T-cell (primary cell): ENCODE results near the gene TMEM163. TPM values are rescaled to one million over a fixed set of nuclear protein-coding genes. Genes with fewer than 3 reads are reported as not detected.
A peak's percentile ranks its signal among the peaks of the same experiment; 100 is the strongest.

Experiments used
- ATAC-seq, 4 experiments: fragments of 200-7000 bp in 3 of 4; fragments of 150-1000 bp in 1 of 4; cut with Tn5 transposase; replicated peaks in 1 of 4; 1 replicate in 3 of 4; 2 replicates in 1 of 4; pipeline ENCODE4 v1.10.0; 2021; ENCODE audit warnings: moderate library complexity in 3 of 4, mild to moderate bottlenecking in 2 of 4, moderate number of reproducible peaks in 1 of 4
- CTCF ChIA-PET, 2 donors: fragments of 300-600 bp; sonication (Branson Sonifier 250); formaldehyde crosslinking; loops; one replicate each; lab custom pipeline; 2022; ENCODE audit warnings: antibody characterized with exemption in 2 of 2; lab: Charles Lee
- POLR2A ChIA-PET, 2 donors: fragments of 300-600 bp; sonication (Branson Sonifier 250); formaldehyde crosslinking; loops; one replicate each; lab custom pipeline; 2022; ENCODE audit warnings: antibody characterized with exemption in 2 of 2; lab: Charles Lee
- DNase-seq, 35 experiments: peaks; one replicate each; pipeline versions ENCODE4 v3.0.0 to v3.0.0-alpha.2; 2013 to 2023
- H3K27ac ChIP-seq: one replicate; pipeline ENCODE4 v1.5.1; 2013; ENCODE audit warnings: low read length
- H3K27me3 ChIP-seq, 2 experiments: replicated peaks in 1 of 2; 1 replicate in 1 of 2; 2 replicates in 1 of 2; pipeline versions ENCODE4 v1.6.1 to v1.7.0; 2013; ENCODE audit warnings: low read length in 1 of 2, mixed read lengths in 1 of 2; ENCODE audit not compliant: control insufficient read depth in 2 of 2, insufficient read depth in 2 of 2; ENCODE audit errors: extremely low read depth in 1 of 2
- H3K36me3 ChIP-seq, 2 donors: 1 replicate in 1 of 2; 2 replicates in 1 of 2; pipeline versions ENCODE4 v1.6.1 to v1.7.0; 2013; ENCODE audit warnings: low read length in 1 of 2; ENCODE audit not compliant: control insufficient read depth in 2 of 2, insufficient read depth in 1 of 2; ENCODE audit errors: extremely low read depth in 1 of 2
- H3K4me1 ChIP-seq, 2 experiments: 1 replicate in 1 of 2; 2 replicates in 1 of 2; pipeline versions ENCODE4 v1.6.1 to v1.7.0; 2013; ENCODE audit warnings: low read length in 2 of 2, mixed read lengths in 1 of 2; ENCODE audit not compliant: insufficient read depth in 2 of 2, control insufficient read depth in 1 of 2; ENCODE audit errors: extremely low read depth in 1 of 2
- H3K4me3 ChIP-seq, 2 donors: 1 replicate in 1 of 2; 2 replicates in 1 of 2; pipeline versions ENCODE4 v1.5.1 to v1.7.0; 2013; ENCODE audit warnings: mild to moderate bottlenecking in 2 of 2, low read length in 1 of 2, moderate library complexity in 1 of 2; ENCODE audit not compliant: control insufficient read depth in 1 of 2; ENCODE audit errors: extremely low read depth in 1 of 2
- H3K9me3 ChIP-seq: 2 replicates; pipeline ENCODE4 v1.7.0; 2013
- H3K27ac Mint-ChIP-seq, 2 donors: one replicate each; pipeline ENCODE4 v1.8.0; 2020 to 2021; ENCODE audit warnings: mild to moderate bottlenecking in 2 of 2, mixed read lengths in 2 of 2
- H3K27me3 Mint-ChIP-seq, 2 donors: one replicate each; pipeline ENCODE4 v1.8.0; 2021 to 2022; ENCODE audit warnings: mixed read lengths in 2 of 2
- H3K36me3 Mint-ChIP-seq: one replicate; pipeline ENCODE4 v1.8.0; 2021; ENCODE audit warnings: mixed read lengths
- H3K4me1 Mint-ChIP-seq, 3 donors: one replicate each; pipeline ENCODE4 v1.8.0; 2020 to 2022; ENCODE audit warnings: mixed read lengths in 3 of 3, mild to moderate bottlenecking in 1 of 3
- H3K4me3 Mint-ChIP-seq, 3 donors: one replicate each; pipeline ENCODE4 v1.8.0; 2020 to 2022; ENCODE audit warnings: mild to moderate bottlenecking in 3 of 3, mixed read lengths in 3 of 3, moderate library complexity in 3 of 3
- H3K9me3 Mint-ChIP-seq, 3 donors: one replicate each; pipeline ENCODE4 v1.8.0; 2020 to 2022; ENCODE audit warnings: mixed read lengths in 3 of 3
- WGBS: methylation state at CpG from one replicate; pipeline ENCODE4 v1.1.5; 2013; ENCODE audit warnings: missing lambda C conversion rate; ENCODE audit not compliant: insufficient coverage; 5-methylcytosine and 5-hydroxymethylcytosine counted together
- total RNA-seq, 35 experiments: library from RNA in 6 of 35; stranded (reverse) in 6 of 35; fragments of 120-200 nt in 1 of 35; gene quantifications; one replicate each; pipeline versions ENCODE4 v1.2.1 to v1.2.4 and lab custom pipeline; 2013 to 2026

Gene TMEM163
- total RNA-seq, 5 donors from 2014 or later (not counting 1 experiment from before 2014, with no cell fraction given): 0.18 to 0.73 (median 0.35) TPM

GRCh38 chr2:134718023-134718816, 580 bp downstream of the TMEM163 start:
- H3K27ac Mint-ChIP-seq: no peak overlapping the region
- peak overlapping the region; percentile 72 to 83 (median 74) for H3K4me3 Mint-ChIP-seq
- H3K27me3 Mint-ChIP-seq: peaks cover 57 to 74% of the 10 kb centered on the region in 2 donors
- peaks cover 0 to 32% of the 10 kb centered on the region in 2 experiments for H3K27me3 ChIP-seq
- peaks cover 5 to 13% of the 10 kb centered on the region in 2 experiments for H3K4me1 ChIP-seq
- no peaks in the 10 kb centered on the region for H3K36me3 ChIP-seq
- H3K27ac ChIP-seq: no peak overlapping the region
- CTCF ChIA-PET: no interaction called here
- no peaks in the 10 kb centered on the region for H3K9me3 Mint-ChIP-seq
- DNase-seq (peak in 9 of 35 experiments; percentile 3 to 29 (median 17)), ATAC-seq (peak; percentile 51 to 57 (median 56))
- H3K4me3 ChIP-seq: peak overlapping the region; percentile 26 to 62
- H3K4me1 Mint-ChIP-seq: peaks cover 22 to 42% (median 31%) of the 10 kb centered on the region in 3 donors
- H3K9me3 ChIP-seq: no peaks in the 10 kb centered on the region
- POLR2A ChIA-PET: no interaction called here
- H3K36me3 Mint-ChIP-seq: no peaks in the 10 kb centered on the region
- 3% methylated on average over 91 of the region's 91 CpGs for WGBS

- Mint-ChIP-seq H3K27me3 (peaks cover 56 to 68% of the 10 kb centered on the region in 2 donors), H3K27ac (no peak overlapping the region), H3K4me1 (peaks cover 22 to 42% (median 31%) of the 10 kb centered on the region in 3 donors), H3K4me3 (peak overlapping the region; percentile 72 to 83 (median 74)), H3K9me3 (no peaks in the 10 kb centered on the region), H3K36me3 (no peaks in the 10 kb centered on the region)
- Histone ChIP-seq H3K4me3 (peak overlapping the region; percentile 26 to 62), H3K9me3 (no peaks in the 10 kb centered on the region), H3K27ac (no peak overlapping the region), H3K36me3 (no peaks in the 10 kb centered on the region), H3K4me1 (peaks cover 5 to 13% of the 10 kb centered on the region in 2 experiments), H3K27me3 (peaks cover 0 to 35% of the 10 kb centered on the region in 2 experiments)
- POLR2A ChIA-PET: no interaction called here
- ATAC-seq (no peak), DNase-seq (no peak)
- WGBS: 47% methylated on average over 19 of the region's 24 CpGs
- CTCF ChIA-PET: interaction anchor here in 1 of 2 donors (1.0 kb wide), 1 partner anchor 14 kb away, joined by 3 read pairs; no protein-coding TSS in a partner anchor
Measured at GRCh38 chr2:134717286-134718022, 1.3 kb downstream of the TMEM163 start.

DNA sequence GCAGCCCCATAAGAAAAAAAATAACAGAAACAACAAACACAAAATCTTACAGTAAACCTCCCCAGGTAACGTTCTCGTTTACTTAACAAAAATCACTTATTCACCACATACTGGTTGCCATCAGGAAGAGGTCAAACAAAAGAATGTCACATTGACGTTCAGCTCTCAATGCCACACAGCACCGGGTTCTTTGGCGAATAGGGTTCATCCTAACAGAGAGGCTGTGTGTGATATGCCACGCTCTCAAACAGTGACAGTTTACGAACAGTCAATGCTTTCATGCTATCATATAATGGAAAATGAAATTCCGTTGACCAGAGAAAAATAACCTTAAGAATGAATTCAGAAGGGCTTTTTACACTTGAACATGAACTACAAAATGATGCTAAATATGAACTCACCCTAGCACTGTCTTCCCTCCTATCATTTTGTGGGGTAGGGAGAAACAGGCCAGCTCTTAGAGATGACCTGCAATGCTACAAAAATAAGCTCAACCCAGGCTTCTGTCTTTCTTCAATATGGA, 2.0 kb downstream of the TMEM163 start:
- H3K9me3 ChIP-seq: no peaks in the 10 kb centered on the region
- 69% methylated on average over 3 of the region's 8 CpGs for WGBS
- CTCF ChIA-PET: interaction anchor here in 1 of 2 donors (1.0 kb wide), 1 partner anchor 13 kb away, joined by 3 read pairs; no protein-coding TSS in a partner anchor

DNA sequence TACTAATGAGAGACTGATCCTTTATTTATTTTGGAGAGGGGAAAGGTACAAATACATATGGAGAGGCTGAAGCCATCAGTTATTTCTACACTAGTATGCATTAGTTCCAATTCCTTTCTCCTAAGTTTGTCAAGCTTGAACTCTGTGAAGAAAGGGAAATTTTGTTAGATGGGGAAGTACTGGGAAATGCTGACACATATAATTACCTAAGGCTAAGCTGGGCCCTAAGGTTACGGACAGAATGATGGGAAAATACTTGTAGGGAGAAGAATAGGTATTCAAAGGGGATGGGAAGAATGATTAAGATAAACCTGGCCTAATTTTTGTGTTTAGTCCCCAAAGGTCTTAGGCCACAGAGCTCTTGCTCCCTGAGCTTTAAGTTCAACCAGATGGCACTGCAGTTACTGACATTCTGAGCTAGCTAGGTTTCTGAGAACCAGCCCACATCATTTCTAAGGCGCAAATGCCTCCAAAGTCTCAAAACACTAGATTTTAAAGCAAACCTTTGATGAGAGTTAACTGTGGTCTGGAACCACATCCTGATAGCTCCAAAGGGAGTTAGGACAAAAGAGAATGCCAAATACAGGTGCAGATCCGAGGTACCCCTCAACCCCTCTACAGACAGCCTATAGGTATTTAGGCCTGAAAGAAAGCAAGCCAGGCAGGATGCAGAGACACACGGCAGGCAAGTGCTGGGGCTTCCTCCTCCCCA, 2.7 kb downstream of the TMEM163 start:
- POLR2A ChIA-PET: no interaction called here

More for the DNA sequence above, 2.0 kb downstream of the TMEM163 start:
- Histone ChIP-seq H3K27ac (no peak overlapping the region), H3K36me3 (no peaks in the 10 kb centered on the region), H3K27me3 (peaks cover 0 to 35% of the 10 kb centered on the region in 2 experiments), H3K4me3 (no peak overlapping the region), H3K4me1 (peaks cover 5 to 13% of the 10 kb centered on the region in 2 experiments)
- Mint-ChIP-seq H3K9me3 (no peaks in the 10 kb centered on the region), H3K4me3 (peak overlapping the region; percentile 72 to 83 (median 74)), H3K27ac (no peak overlapping the region), H3K4me1 (peaks cover 22 to 42% (median 31%) of the 10 kb centered on the region in 3 donors), H3K36me3 (no peaks in the 10 kb centered on the region), H3K27me3 (peaks cover 50 to 63% of the 10 kb centered on the region in 2 donors)
- ATAC-seq: no peak
- POLR2A ChIA-PET: no interaction called here
- DNase-seq: no peak

GRCh38 chr2:134714228-134714627, 4.6 kb downstream of the TMEM163 start:
- Histone ChIP-seq H3K4me1 (peaks cover 5 to 11% of the 10 kb centered on the region in 2 experiments), H3K27me3 (peaks cover 0 to 28% of the 10 kb centered on the region in 2 experiments), H3K36me3 (no peaks in the 10 kb centered on the region), H3K4me3 (no peak overlapping the region), H3K9me3 (no peaks in the 10 kb centered on the region), H3K27ac (no peak overlapping the region)
- 0% methylated on average over 1 of the region's 2 CpGs for WGBS
- H3K9me3 Mint-ChIP-seq: no peaks in the 10 kb centered on the region
- H3K4me3 Mint-ChIP-seq: no peak overlapping the region
- H3K27me3 Mint-ChIP-seq: peaks cover 31 to 50% of the 10 kb centered on the region in 2 donors
- peaks cover 19 to 35% (median 31%) of the 10 kb centered on the region in 3 donors for H3K4me1 Mint-ChIP-seq
- ATAC-seq (peak in 2 of 4 experiments; percentile 18 to 25), DNase-seq (peak in 1 of 35 experiments; percentile 9)
- no peak overlapping the region for H3K27ac Mint-ChIP-seq
- no peaks in the 10 kb centered on the region for H3K36me3 Mint-ChIP-seq
- POLR2A ChIA-PET: interaction anchor here (0.6 kb wide), 2 partner anchors 427 to 1339 kb away, joined by 3 to 4 read pairs; no protein-coding TSS in a partner anchor
- CTCF ChIA-PET: interaction anchor here in 1 of 2 donors (0.5 to 1.0 kb wide), 2 partner anchors 44 to 50 kb away, joined by 4 read pairs; no protein-coding TSS in a partner anchor

More for the DNA sequence above, 2.7 kb downstream of the TMEM163 start:
- Histone ChIP-seq H3K36me3 (no peaks in the 10 kb centered on the region), H3K27me3 (peaks cover 0 to 35% of the 10 kb centered on the region in 2 experiments), H3K4me1 (peaks cover 5 to 13% of the 10 kb centered on the region in 2 experiments), H3K4me3 (no peak overlapping the region), H3K27ac (no peak overlapping the region), H3K9me3 (no peaks in the 10 kb centered on the region)
- no peaks in the 10 kb centered on the region for H3K36me3 Mint-ChIP-seq
- no peak overlapping the region for H3K4me3 Mint-ChIP-seq
- H3K4me1 Mint-ChIP-seq: peaks cover 22 to 42% (median 31%) of the 10 kb centered on the region in 3 donors
- 83% methylated on average over 2 of the region's 4 CpGs for WGBS
- no peak for ATAC-seq
- no peaks in the 10 kb centered on the region for H3K9me3 Mint-ChIP-seq
- CTCF ChIA-PET: interaction anchor here in 1 of 2 donors (0.6 kb wide), 1 partner anchor 679 kb away, joined by 4 read pairs; no protein-coding TSS in a partner anchor
- peaks cover 45 to 59% of the 10 kb centered on the region in 2 donors for H3K27me3 Mint-ChIP-seq
- no peak overlapping the region for H3K27ac Mint-ChIP-seq
- no peak for DNase-seq
